Measurements from ENCODE around the gene PRX.

The PRX gene

GRCh38 chr19:40388481-40388880 is 24.7 kb downstream of the PRX start:
- Histone ChIP-seq H2BK12ac (ENCODE audit: low read length) (no peak overlapping the region), H4K91ac (ENCODE audit: low read depth, low read length) (no peak overlapping the region), H3K18ac (ENCODE audit: low read length) (no peak overlapping the region), H3K9ac (ENCODE audit: low read length) (no peak overlapping the region), H3K4me1 (ENCODE audit: control insufficient read depth in 1 of 2, insufficient read depth in 2 of 2, low read length in 2 of 2) (peaks cover 11 to 15% of the 10 kb centered on the region in 2 experiments), H2BK120ac (ENCODE audit: insufficient read depth, low read length, poor library complexity) (no peak overlapping the region), H3K14ac (ENCODE audit: low read length) (no peak overlapping the region), H3K27ac (ENCODE audit: low read depth, low read length) (no peak overlapping the region), H2AFZ (ENCODE audit: insufficient read depth, low read length, poor library complexity) (no peak overlapping the region), H3K4me2 (ENCODE audit: low read length) (no peak overlapping the region), H2AK5ac (ENCODE audit: low read length) (no peak overlapping the region), H3K27me3 (ENCODE audit: insufficient read depth, low read length) (no peaks in the 10 kb centered on the region), H3K36me3 (ENCODE audit: control insufficient read depth in 1 of 2, insufficient read depth in 2 of 2, low read length in 2 of 2) (no peaks in the 10 kb centered on the region), H3K79me1 (ENCODE audit: low read length) (peaks cover 13% of the 10 kb centered on the region), H4K12ac (ENCODE audit: low read depth, low read length) (no peak overlapping the region), H3K9me3 (ENCODE audit: insufficient read depth, low read depth, low read length) (no peaks in the 10 kb centered on the region), H2BK5ac (ENCODE audit: low read depth, low read length, poor library complexity) (no peak overlapping the region), H3K23ac (ENCODE audit: low read length) (no peak overlapping the region), H3K4me3 (ENCODE audit: low read depth, low read length) (no peak overlapping the region), H3K4ac (ENCODE audit: low read depth, low read length) (no peak overlapping the region), H4K8ac (ENCODE audit: low read depth, low read length) (no peak overlapping the region), H3K79me2 (ENCODE audit: control insufficient read depth, insufficient read depth, low read length, poor library complexity) (peaks cover 1% of the 10 kb centered on the region)
- WGBS (ENCODE audit: extremely low coverage, insufficient coverage, insufficient read length), result no CpG with 5 or more reads among the region's 3 CpGs
- DNase-seq, result no peak

- no peak overlapping the region for H3K23ac ChIP-seq (ENCODE audit: low read length)
- no CpG with 5 or more reads among the region's 10 CpGs for WGBS (ENCODE audit: extremely low coverage, insufficient coverage, insufficient read length)
- no peaks in the 10 kb centered on the region for H3K27me3 ChIP-seq (ENCODE audit: insufficient read depth, low read length)
These were observed 26.0 kb downstream of the PRX start for GRCh38 chr19:40387155-40387554.

GRCh38 chr19:40383668-40384248 is 29.4 kb downstream of the PRX start:
- Histone ChIP-seq H3K27ac (ENCODE audit: low read depth, low read length) (no peak overlapping the region), H3K23ac (ENCODE audit: low read length) (no peak overlapping the region), H3K79me2 (ENCODE audit: control insufficient read depth, insufficient read depth, low read length, poor library complexity) (no peaks in the 10 kb centered on the region), H3K4me1 (ENCODE audit: control insufficient read depth in 1 of 2, insufficient read depth in 2 of 2, low read length in 2 of 2) (no peaks in the 10 kb centered on the region), H2AK5ac (ENCODE audit: low read length) (no peak overlapping the region), H3K14ac (ENCODE audit: low read length) (no peak overlapping the region), H4K91ac (ENCODE audit: low read depth, low read length) (no peak overlapping the region), H3K79me1 (ENCODE audit: low read length) (no peaks in the 10 kb centered on the region), H2BK5ac (ENCODE audit: low read depth, low read length, poor library complexity) (no peak overlapping the region), H3K9me3 (ENCODE audit: insufficient read depth, low read depth, low read length) (peaks cover 2% of the 10 kb centered on the region), H2BK12ac (ENCODE audit: low read length) (no peak overlapping the region), H3K36me3 (ENCODE audit: control insufficient read depth in 1 of 2, insufficient read depth in 2 of 2, low read length in 2 of 2) (peaks cover 17 to 23% of the 10 kb centered on the region in 2 experiments), H2AFZ (ENCODE audit: insufficient read depth, low read length, poor library complexity) (no peak overlapping the region), H3K4ac (ENCODE audit: low read depth, low read length) (no peak overlapping the region), H3K4me3 (ENCODE audit: low read depth, low read length) (no peak overlapping the region), H4K8ac (ENCODE audit: low read depth, low read length) (no peak overlapping the region), H3K9ac (ENCODE audit: low read length) (no peak overlapping the region), H2BK120ac (ENCODE audit: insufficient read depth, low read length, poor library complexity) (no peak overlapping the region), H3K18ac (ENCODE audit: low read length) (no peak overlapping the region), H3K27me3 (ENCODE audit: insufficient read depth, low read length) (no peaks in the 10 kb centered on the region), H3K4me2 (ENCODE audit: low read length) (no peak overlapping the region), H4K12ac (ENCODE audit: low read depth, low read length) (no peak overlapping the region)
- DNase-seq, result no peak
- WGBS (ENCODE audit: extremely low coverage, insufficient coverage, insufficient read length), result no CpG with 5 or more reads among the region's 28 CpGs

More at GRCh38 chr19:40387155-40387554, 26.0 kb downstream of the PRX start:
- H2AFZ ChIP-seq (ENCODE audit: insufficient read depth, low read length, poor library complexity), result no peak overlapping the region
- H3K4ac ChIP-seq (ENCODE audit: low read depth, low read length), result no peak overlapping the region
- H3K79me1 ChIP-seq (ENCODE audit: low read length), result peaks cover 1% of the 10 kb centered on the region
- no peak overlapping the region for H4K12ac ChIP-seq (ENCODE audit: low read depth, low read length)
- H3K9me3 ChIP-seq (ENCODE audit: insufficient read depth, low read depth, low read length), result no peaks in the 10 kb centered on the region
- no peak overlapping the region for H4K8ac ChIP-seq (ENCODE audit: low read depth, low read length)
- H2BK12ac ChIP-seq (ENCODE audit: low read length), result no peak overlapping the region
- no peak overlapping the region for H3K18ac ChIP-seq (ENCODE audit: low read length)
- H3K36me3 ChIP-seq (ENCODE audit: control insufficient read depth in 1 of 2, insufficient read depth in 2 of 2, low read length in 2 of 2), result no peaks in the 10 kb centered on the region
- H3K14ac ChIP-seq (ENCODE audit: low read length), result no peak overlapping the region
- H3K9ac ChIP-seq (ENCODE audit: low read length), result no peak overlapping the region
- peaks cover under 1% of the 10 kb centered on the region for H3K79me2 ChIP-seq (ENCODE audit: control insufficient read depth, insufficient read depth, low read length, poor library complexity)
- no peak overlapping the region for H2AK5ac ChIP-seq (ENCODE audit: low read length)
- no peak overlapping the region for H3K4me3 ChIP-seq (ENCODE audit: low read depth, low read length)
- H3K27ac ChIP-seq (ENCODE audit: low read depth, low read length), result no peak overlapping the region
- peaks cover 2% of the 10 kb centered on the region in 2 experiments for H3K4me1 ChIP-seq (ENCODE audit: control insufficient read depth in 1 of 2, insufficient read depth in 2 of 2, low read length in 2 of 2)
- H4K91ac ChIP-seq (ENCODE audit: low read depth, low read length), result no peak overlapping the region
- H2BK5ac ChIP-seq (ENCODE audit: low read depth, low read length, poor library complexity), result no peak overlapping the region
- no peak overlapping the region for H3K4me2 ChIP-seq (ENCODE audit: low read length)
- H2BK120ac ChIP-seq (ENCODE audit: insufficient read depth, low read length, poor library complexity), result no peak overlapping the region
- no peak for DNase-seq

GRCh38 chr19:40381321-40381720 is 31.9 kb downstream of the PRX start:
- H2BK120ac ChIP-seq (ENCODE audit: insufficient read depth, low read length, poor library complexity), result no peak overlapping the region
- H3K9ac ChIP-seq (ENCODE audit: low read length), result no peak overlapping the region
- H3K4me1 ChIP-seq (ENCODE audit: control insufficient read depth in 1 of 2, insufficient read depth in 2 of 2, low read length in 2 of 2), result no peaks in the 10 kb centered on the region
- H3K36me3 ChIP-seq (ENCODE audit: control insufficient read depth in 1 of 2, insufficient read depth in 2 of 2, low read length in 2 of 2), result peaks cover 39 to 45% of the 10 kb centered on the region in 2 experiments
- H3K18ac ChIP-seq (ENCODE audit: low read length), result no peak overlapping the region
- H3K23ac ChIP-seq (ENCODE audit: low read length), result no peak overlapping the region
- WGBS (ENCODE audit: extremely low coverage, insufficient coverage, insufficient read length), result no CpG with 5 or more reads among the region's 3 CpGs
- no peak overlapping the region for H2BK5ac ChIP-seq (ENCODE audit: low read depth, low read length, poor library complexity)
- H3K79me2 ChIP-seq (ENCODE audit: control insufficient read depth, insufficient read depth, low read length, poor library complexity), result no peaks in the 10 kb centered on the region
- no peak overlapping the region for H3K27ac ChIP-seq (ENCODE audit: low read depth, low read length)
- no peak overlapping the region for H4K91ac ChIP-seq (ENCODE audit: low read depth, low read length)
- H3K4ac ChIP-seq (ENCODE audit: low read depth, low read length), result no peak overlapping the region
- H3K9me3 ChIP-seq (ENCODE audit: insufficient read depth, low read depth, low read length), result peaks cover 2% of the 10 kb centered on the region
- H3K4me3 ChIP-seq (ENCODE audit: low read depth, low read length), result no peak overlapping the region
- H3K14ac ChIP-seq (ENCODE audit: low read length), result no peak overlapping the region
- H4K8ac ChIP-seq (ENCODE audit: low read depth, low read length), result no peak overlapping the region
- H2AK5ac ChIP-seq (ENCODE audit: low read length), result no peak overlapping the region
- no peaks in the 10 kb centered on the region for H3K79me1 ChIP-seq (ENCODE audit: low read length)
- no peaks in the 10 kb centered on the region for H3K27me3 ChIP-seq (ENCODE audit: insufficient read depth, low read length)
- H2AFZ ChIP-seq (ENCODE audit: insufficient read depth, low read length, poor library complexity), result no peak overlapping the region
- no peak overlapping the region for H4K12ac ChIP-seq (ENCODE audit: low read depth, low read length)
- no peak for DNase-seq
- no peak overlapping the region for H2BK12ac ChIP-seq (ENCODE audit: low read length)
- H3K4me2 ChIP-seq (ENCODE audit: low read length), result no peak overlapping the region

Data from trophoblast cell (in vitro differentiated cells and primary cell).